Natural killer cell (primary cell): ENCODE results near the gene ARSG. TPM values are rescaled to one million over a fixed set of nuclear protein-coding genes. Genes with fewer than 3 reads are reported as not detected.
A peak's percentile ranks its signal among the peaks of the same experiment; 100 is the strongest.

Experiments used
- ATAC-seq, 3 donors: fragments of 150-1000 bp in 2 of 3; fragments of 200-7000 bp in 1 of 3; cut with Tn5 transposase; 1 replicate in 1 of 3; 2 replicates in 2 of 3; pipeline ENCODE4 v1.10.0; 2021; ENCODE audit warnings: mild to moderate bottlenecking in 2 of 3, moderate library complexity in 2 of 3
- DNase-seq, 2 donors: peaks; one replicate each; pipeline versions ENCODE4 v3.0.0 to v3.0.0-alpha.2; 2013 to 2021; ENCODE audit warnings: mixed read lengths in 1 of 2
- H3K27ac ChIP-seq: one replicate; pipeline ENCODE4 v1.5.1; 2013; ENCODE audit warnings: mild to moderate bottlenecking, low read length
- H3K27me3 ChIP-seq: one replicate; pipeline ENCODE4 v1.6.1; 2013; ENCODE audit warnings: low read length; ENCODE audit not compliant: control insufficient read depth, insufficient read depth
- H3K36me3 ChIP-seq: one replicate; pipeline ENCODE4 v1.6.1; 2013; ENCODE audit warnings: low read length; ENCODE audit not compliant: control insufficient read depth, insufficient read depth
- H3K4me1 ChIP-seq: one replicate; pipeline ENCODE4 v1.6.1; 2013; ENCODE audit warnings: low read length; ENCODE audit not compliant: control insufficient read depth, insufficient read depth
- H3K4me3 ChIP-seq: one replicate; pipeline ENCODE4 v1.5.1; 2013; ENCODE audit warnings: low read length
- H3K9me3 ChIP-seq: one replicate; pipeline ENCODE4 v1.6.1; 2013; ENCODE audit warnings: low read length; ENCODE audit not compliant: control insufficient read depth, insufficient read depth
- H3K27ac Mint-ChIP-seq, 2 donors: one replicate each; pipeline ENCODE4 v1.8.0; 2022; ENCODE audit warnings: mild to moderate bottlenecking in 2 of 2, mixed read lengths in 2 of 2, moderate library complexity in 1 of 2
- H3K27me3 Mint-ChIP-seq, 2 donors: one replicate each; pipeline ENCODE4 v1.8.0; 2022; ENCODE audit warnings: low read depth in 2 of 2, mixed read lengths in 2 of 2
- H3K36me3 Mint-ChIP-seq: one replicate; pipeline ENCODE4 v1.8.0; 2022; ENCODE audit warnings: mixed read lengths
- H3K4me1 Mint-ChIP-seq, 2 donors: one replicate each; pipeline ENCODE4 v1.8.0; 2022; ENCODE audit warnings: mixed read lengths in 2 of 2
- H3K4me3 Mint-ChIP-seq: one replicate; pipeline ENCODE4 v1.8.0; 2022; ENCODE audit warnings: mild to moderate bottlenecking, moderate library complexity, mixed read lengths
- H3K9me3 Mint-ChIP-seq, 2 donors: one replicate each; pipeline ENCODE4 v1.8.0; 2022; ENCODE audit warnings: mixed read lengths in 2 of 2
- WGBS: methylation state at CpG from one replicate; pipeline ENCODE4 v1.1.7; 2013; ENCODE audit warnings: missing lambda C conversion rate; ENCODE audit not compliant: insufficient coverage; 5-methylcytosine and 5-hydroxymethylcytosine counted together
- intact Hi-C: fragments of 100-400 bp; cut with micrococcal nuclease; formaldehyde crosslinking; loops from one replicate; pipeline ENCODE4 v1.14.2; 2022
- total RNA-seq, 4 donors: library from RNA; stranded (reverse); fragments of 120-200 nt in 1 of 4; gene quantifications; one replicate each; pipeline versions ENCODE4 v1.2.3 to v1.2.4, GENCODE V29; 2013 to 2022
- TF ChIP-seq, protein P1 (sequence below): fragments of 200-600 bp; IDR thresholded peaks from one replicate; pipeline ENCODE4 v1.8.0; 2022; ENCODE audit warnings: antibody characterized with exemption

ARSG gene
- total RNA-seq, 3 donors from 2014 or later (not counting 1 experiment from before 2014, with no cell fraction given), result 34.8 to 52.3 (median 39.3) TPM

DNA sequence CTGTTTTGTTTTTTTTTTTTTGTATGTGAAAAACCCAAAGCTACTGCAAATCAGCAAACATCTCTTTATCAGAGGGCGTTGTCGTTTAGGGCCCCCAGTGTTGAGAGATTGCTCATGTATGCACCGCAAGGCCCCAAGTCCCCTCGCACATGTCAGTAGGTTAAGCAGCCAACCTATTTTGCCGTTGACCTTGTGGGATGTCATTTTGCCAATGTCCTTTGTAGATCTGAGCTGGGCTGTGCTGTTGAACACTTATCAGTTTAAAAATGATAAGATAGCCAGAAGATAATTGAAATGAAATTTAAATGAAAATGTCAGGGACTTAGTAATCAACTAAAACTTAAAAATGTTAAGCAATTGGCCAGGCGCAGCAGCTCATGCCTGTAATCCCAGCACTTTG lies 26.2 kb downstream of the ARSG start:
- Histone ChIP-seq H3K36me3 (no peaks in the 10 kb centered on the region), H3K4me3 (no peak overlapping the region), H3K4me1 (peaks cover 67% of the 10 kb centered on the region), H3K9me3 (no peaks in the 10 kb centered on the region), H3K27ac (no peak overlapping the region), H3K27me3 (no peaks in the 10 kb centered on the region)
- TF ChIP-seq, protein P1, sequence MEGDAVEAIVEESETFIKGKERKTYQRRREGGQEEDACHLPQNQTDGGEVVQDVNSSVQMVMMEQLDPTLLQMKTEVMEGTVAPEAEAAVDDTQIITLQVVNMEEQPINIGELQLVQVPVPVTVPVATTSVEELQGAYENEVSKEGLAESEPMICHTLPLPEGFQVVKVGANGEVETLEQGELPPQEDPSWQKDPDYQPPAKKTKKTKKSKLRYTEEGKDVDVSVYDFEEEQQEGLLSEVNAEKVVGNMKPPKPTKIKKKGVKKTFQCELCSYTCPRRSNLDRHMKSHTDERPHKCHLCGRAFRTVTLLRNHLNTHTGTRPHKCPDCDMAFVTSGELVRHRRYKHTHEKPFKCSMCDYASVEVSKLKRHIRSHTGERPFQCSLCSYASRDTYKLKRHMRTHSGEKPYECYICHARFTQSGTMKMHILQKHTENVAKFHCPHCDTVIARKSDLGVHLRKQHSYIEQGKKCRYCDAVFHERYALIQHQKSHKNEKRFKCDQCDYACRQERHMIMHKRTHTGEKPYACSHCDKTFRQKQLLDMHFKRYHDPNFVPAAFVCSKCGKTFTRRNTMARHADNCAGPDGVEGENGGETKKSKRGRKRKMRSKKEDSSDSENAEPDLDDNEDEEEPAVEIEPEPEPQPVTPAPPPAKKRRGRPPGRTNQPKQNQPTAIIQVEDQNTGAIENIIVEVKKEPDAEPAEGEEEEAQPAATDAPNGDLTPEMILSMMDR, result no peak
- 83% methylated on average over 6 of the region's 6 CpGs for WGBS
- Mint-ChIP-seq H3K36me3 (no peaks in the 10 kb centered on the region), H3K4me3 (no peak overlapping the region), H3K9me3 (peaks cover 0 to 4% of the 10 kb centered on the region in 2 donors), H3K4me1 (peaks cover 68 to 76% of the 10 kb centered on the region in 2 donors), H3K27ac (peak overlapping the region in 1 of 2 donors; percentile 19), H3K27me3 (no peaks in the 10 kb centered on the region)
- no peak for DNase-seq
- ATAC-seq, result no peak
- intact Hi-C loops, result no loop called here

DNA sequence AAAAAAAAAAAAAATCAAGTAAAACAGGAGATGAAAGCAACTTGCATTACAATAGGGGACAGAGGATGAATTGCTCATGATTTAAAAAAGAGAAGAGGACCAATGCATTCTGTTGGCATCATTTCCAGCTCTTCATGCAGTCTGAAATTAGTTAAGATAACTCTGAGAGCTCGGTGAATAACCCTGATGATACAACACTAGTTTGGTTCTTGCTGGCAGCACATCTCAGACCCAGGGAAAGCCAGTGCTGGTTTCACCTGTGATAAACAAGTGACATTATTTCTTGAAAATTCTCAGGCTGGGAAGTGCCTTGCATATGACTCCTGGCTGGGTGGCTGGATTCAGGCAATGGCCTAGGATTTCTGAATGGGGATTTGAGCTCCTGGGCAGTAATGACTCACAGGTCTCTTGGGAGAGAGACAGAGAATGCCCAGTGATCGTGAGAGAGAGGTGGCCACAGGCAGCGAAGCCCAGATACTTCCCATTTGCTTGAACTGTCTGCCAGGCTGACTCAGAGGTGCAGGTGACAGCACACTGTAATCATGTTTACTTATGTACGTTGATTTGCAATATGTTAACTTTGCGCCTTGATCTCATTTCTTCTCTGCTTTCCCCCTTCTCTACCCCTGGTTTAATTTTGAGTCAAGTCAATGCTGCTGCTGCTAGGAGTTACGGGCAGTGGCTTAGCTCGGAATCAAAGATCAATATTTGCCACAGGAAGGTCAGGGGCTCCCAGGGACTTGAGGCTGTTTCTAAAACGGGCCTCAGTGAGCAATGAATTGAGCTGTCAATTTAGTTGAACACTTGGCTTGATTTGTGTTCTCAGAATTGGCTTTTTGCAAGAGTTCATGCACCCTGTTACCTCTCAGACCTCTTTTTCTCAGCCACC lies 27.1 kb downstream of the ARSG start:
- TF ChIP-seq, protein P1, result no peak
- 83% methylated on average over 8 of the region's 8 CpGs for WGBS
- intact Hi-C loops, result no loop called here
- no peak overlapping the region for H3K4me3 Mint-ChIP-seq
- Histone ChIP-seq H3K36me3 (no peaks in the 10 kb centered on the region), H3K27ac (no peak overlapping the region), H3K27me3 (no peaks in the 10 kb centered on the region), H3K4me1 (peaks cover 58% of the 10 kb centered on the region), H3K9me3 (no peaks in the 10 kb centered on the region), H3K4me3 (no peak overlapping the region)
- peaks cover 0 to 4% of the 10 kb centered on the region in 2 donors for H3K9me3 Mint-ChIP-seq
- no peak for ATAC-seq
- H3K36me3 Mint-ChIP-seq, result no peaks in the 10 kb centered on the region
- no peak overlapping the region for H3K27ac Mint-ChIP-seq
- H3K4me1 Mint-ChIP-seq, result peaks cover 59 to 68% of the 10 kb centered on the region in 2 donors
- no peak for DNase-seq
- no peaks in the 10 kb centered on the region for H3K27me3 Mint-ChIP-seq

GRCh38 chr17:68319410-68320162 lies 28.3 kb downstream of the ARSG start:
- 80% methylated on average over 12 of the region's 12 CpGs for WGBS
- ATAC-seq (no peak), DNase-seq (no peak)
- H3K4me1 ChIP-seq, result peaks cover 55% of the 10 kb centered on the region
- H3K27me3 ChIP-seq, result no peaks in the 10 kb centered on the region
- Mint-ChIP-seq H3K27me3 (no peaks in the 10 kb centered on the region), H3K27ac (peak overlapping the region; percentile 3 to 78), H3K4me3 (peak overlapping the region; percentile 59), H3K4me1 (peaks cover 62 to 64% of the 10 kb centered on the region in 2 donors), H3K9me3 (peaks cover 0 to 4% of the 10 kb centered on the region in 2 donors), H3K36me3 (no peaks in the 10 kb centered on the region)
- no peaks in the 10 kb centered on the region for H3K9me3 ChIP-seq
- H3K27ac ChIP-seq, result no peak overlapping the region
- no peaks in the 10 kb centered on the region for H3K36me3 ChIP-seq
- TF ChIP-seq, protein P1, result no peak
- no peak overlapping the region for H3K4me3 ChIP-seq
- intact Hi-C loops, result no loop called here
